BLaER1 treated with 17β-estradiol and CSF1 and Interleukin-3, amounts not matched to agents 10 nM and 100 nM (cell line): ENCODE measurements around the gene TFF2.
A peak's percentile ranks its signal among the peaks of the same experiment; 100 is the strongest.

Experiments used
- H3K27ac ChIP-seq, 11 experiments: shearing (Covaris generic); formaldehyde crosslinking; 2 replicates each; pipeline ENCODE4 v1.8.1; 2022
- H3K27me3 ChIP-seq, 11 experiments: shearing (Covaris generic); formaldehyde crosslinking; 2 replicates each; pipeline ENCODE4 v1.8.1; 2022
- H3K36me3 ChIP-seq, 11 experiments: shearing (Covaris generic); formaldehyde crosslinking; 2 replicates each; pipeline ENCODE4 v1.8.1; 2022
- H3K4me1 ChIP-seq, 10 experiments: shearing (Covaris generic); formaldehyde crosslinking; 2 replicates each; pipeline ENCODE4 v1.8.1; 2022
- H3K4me2 ChIP-seq, 11 experiments: shearing (Covaris generic); formaldehyde crosslinking; 2 replicates each; pipeline ENCODE4 v1.8.1; 2022
- H3K4me3 ChIP-seq, 10 experiments: shearing (Covaris generic); formaldehyde crosslinking; 2 replicates each; pipeline ENCODE4 v1.8.1; 2022
- H3K9ac ChIP-seq, 11 experiments: shearing (Covaris generic); formaldehyde crosslinking; 2 replicates each; pipeline ENCODE4 v1.8.1; 2022
- H3K9me3 ChIP-seq, 11 experiments: shearing (Covaris generic); formaldehyde crosslinking; replicated peaks in 1 of 11; 2 replicates each; pipeline ENCODE4 v1.8.1; 2022
- H4K20me1 ChIP-seq, 11 experiments: shearing (Covaris generic); formaldehyde crosslinking; 2 replicates each; pipeline ENCODE4 v1.8.1; 2022
- Cebpa-rat ChIP-seq, 11 experiments: shearing (Covaris generic); IDR thresholded peaks; 2 replicates each; pipeline ENCODE4 v1.8.1; 2022

Gene TFF2

DNA sequence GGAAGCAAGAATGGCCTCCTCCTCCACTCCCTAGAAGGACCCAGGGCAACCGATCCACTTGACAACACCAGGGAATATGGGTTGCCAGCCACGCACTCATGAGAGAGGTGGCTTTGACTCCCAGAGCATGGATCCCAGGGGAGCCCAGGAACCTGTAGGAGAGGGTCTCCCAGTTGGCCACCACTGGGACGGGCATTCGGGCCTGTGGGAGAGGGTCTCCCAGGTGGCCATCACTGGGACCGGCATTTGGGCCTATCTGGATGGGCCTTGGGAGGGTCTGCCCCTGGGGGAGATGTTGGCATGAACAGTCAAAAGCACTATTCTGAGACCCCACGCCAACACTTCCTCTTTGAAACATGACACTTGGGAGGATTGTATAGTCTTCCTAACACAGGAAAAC is 15.0 kb upstream of the TFF2 start:
- TF ChIP-seq Cebpa-rat (IDR thresholded peaks at IDR 0.05): no peak
- Histone ChIP-seq H4K20me1 (no peaks in the 10 kb centered on the region; a peak in 1 of 22 replicates), H3K9me3 (no peaks in the 10 kb centered on the region), H3K9ac (no peak overlapping the region), H3K27ac (no peak overlapping the region), H3K4me2 (peak overlapping the region in 10 of 11 experiments; percentile 5 to 83 (median 65); a peak in 19 of 22 replicates), H3K4me1 (peaks cover 0 to 77% (median 57%) of the 10 kb centered on the region in 10 experiments; a peak in 16 of 20 replicates), H3K4me3 (no peak overlapping the region), H3K36me3 (no peaks in the 10 kb centered on the region), H3K27me3 (0 out of 22 replicates have a peak, but pooled peaks cover 0 to 3% (median 0%) of the 10 kb centered on the region in 11 experiments)

DNA sequence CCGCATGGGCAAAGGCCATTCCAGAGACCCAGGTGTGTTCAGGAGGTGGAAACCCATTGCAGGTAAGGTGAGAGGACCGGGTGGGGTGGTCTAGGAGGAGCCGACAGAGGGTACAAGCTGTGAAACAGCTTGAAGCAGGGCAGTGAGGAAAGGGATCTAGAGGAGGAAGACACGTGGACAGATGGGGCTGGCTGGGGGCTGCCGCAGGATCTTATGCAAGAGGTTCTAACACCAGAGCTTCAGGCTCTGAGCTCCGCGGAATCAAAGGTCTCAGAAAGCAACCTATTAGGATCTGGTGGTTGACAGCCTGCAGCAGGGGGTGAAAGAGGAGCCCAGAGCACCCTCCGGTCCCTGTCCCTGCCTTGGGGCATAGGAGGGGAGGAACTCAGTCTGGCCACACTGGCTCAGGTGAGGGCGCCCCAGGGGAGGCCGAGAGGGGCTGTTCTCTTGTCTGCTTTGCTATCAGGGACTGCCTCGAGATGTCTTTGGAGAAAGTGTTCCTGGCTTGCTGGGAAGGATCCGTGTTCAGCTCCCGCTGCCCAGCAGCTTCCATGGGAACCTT is 13.6 kb upstream of the TFF2 start:
- TF ChIP-seq Cebpa-rat (IDR thresholded peaks at IDR 0.05): no peak; a peak in 1 of 22 replicates
- H3K4me2 ChIP-seq: peak overlapping the region in 8 of 11 experiments; percentile 6 to 61 (median 48); a peak in 13 of 22 replicates
- H3K27me3 ChIP-seq: 0 out of 22 replicates have a peak, but pooled peaks cover 0 to 3% (median 0%) of the 10 kb centered on the region in 11 experiments
- H3K4me1 ChIP-seq: peaks cover 0 to 63% (median 44%) of the 10 kb centered on the region in 10 experiments; a peak in 16 of 20 replicates
- peaks cover 6 to 13% (median 9%) of the 10 kb centered on the region in 11 experiments; a peak in 20 of 22 replicates for H3K9me3 ChIP-seq
- no peak overlapping the region for H3K9ac ChIP-seq
- H3K27ac ChIP-seq: no peak overlapping the region
- H3K36me3 ChIP-seq: no peaks in the 10 kb centered on the region
- H4K20me1 ChIP-seq: no peaks in the 10 kb centered on the region; a peak in 1 of 22 replicates
- H3K4me3 ChIP-seq: no peak overlapping the region

DNA sequence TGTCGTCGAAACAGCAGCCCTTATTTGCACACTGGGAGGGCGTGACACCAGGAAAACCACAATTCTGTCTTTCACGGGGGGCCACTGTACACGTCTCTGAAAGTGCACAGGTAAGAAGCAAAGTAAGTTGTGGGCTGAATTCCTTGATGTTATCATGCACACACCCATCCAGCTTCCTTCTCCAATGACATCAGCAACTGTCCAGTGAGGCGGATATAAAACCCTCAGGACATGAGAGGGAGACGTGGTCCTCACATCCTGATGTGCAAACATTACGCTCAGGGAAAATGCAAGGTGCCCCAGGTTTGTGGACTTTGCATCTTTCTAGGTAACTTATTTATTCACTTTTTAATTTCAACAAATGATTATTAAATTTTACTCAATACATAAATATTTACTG is 12.5 kb upstream of the TFF2 start:
- TF ChIP-seq Cebpa-rat (IDR thresholded peaks at IDR 0.05): no peak
- Histone ChIP-seq H4K20me1 (no peaks in the 10 kb centered on the region; a peak in 1 of 22 replicates), H3K27ac (no peak overlapping the region), H3K27me3 (0 out of 22 replicates have a peak, but pooled peaks cover 0 to 3% (median 0%) of the 10 kb centered on the region in 11 experiments), H3K4me1 (peaks cover 0 to 62% (median 43%) of the 10 kb centered on the region in 10 experiments; a peak in 16 of 20 replicates), H3K36me3 (no peaks in the 10 kb centered on the region), H3K9me3 (peaks cover 6 to 13% (median 9%) of the 10 kb centered on the region in 11 experiments; a peak in 20 of 22 replicates), H3K4me2 (peak overlapping the region in 9 of 11 experiments; percentile 17 to 67 (median 46); a peak in 16 of 22 replicates), H3K4me3 (no peak overlapping the region), H3K9ac (no peak overlapping the region)

DNA sequence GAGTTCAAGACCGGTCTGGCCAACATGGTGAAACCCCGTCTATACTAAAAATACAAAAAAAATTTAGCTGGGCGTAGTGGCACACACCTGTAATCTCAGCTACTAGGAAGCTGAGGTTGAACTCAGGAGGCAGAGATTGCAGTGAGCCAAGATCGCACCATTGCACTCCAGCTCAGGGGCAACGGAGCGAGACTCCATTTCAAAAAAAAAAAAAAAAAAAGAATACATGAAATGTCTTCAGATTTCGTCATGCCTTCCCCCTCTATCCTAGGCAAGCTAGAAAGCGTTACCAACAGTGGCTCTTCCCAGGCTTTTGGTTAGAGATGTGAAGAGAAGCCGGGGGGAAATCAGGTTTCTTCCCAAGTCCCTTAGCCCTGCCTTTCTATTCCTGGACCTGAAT is 11.9 kb upstream of the TFF2 start:
- Histone ChIP-seq H3K27ac (no peak overlapping the region), H3K9ac (no peak overlapping the region), H3K4me1 (peaks cover 0 to 59% (median 43%) of the 10 kb centered on the region in 10 experiments; a peak in 16 of 20 replicates), H3K9me3 (peaks cover 6 to 13% (median 9%) of the 10 kb centered on the region in 11 experiments; a peak in 20 of 22 replicates), H3K4me2 (peak overlapping the region in 9 of 11 experiments; percentile 17 to 67 (median 46); a peak in 17 of 22 replicates), H4K20me1 (no peaks in the 10 kb centered on the region; a peak in 1 of 22 replicates), H3K27me3 (0 out of 22 replicates have a peak, but pooled peaks cover 0 to 3% (median 0%) of the 10 kb centered on the region in 11 experiments), H3K36me3 (no peaks in the 10 kb centered on the region), H3K4me3 (no peak overlapping the region)
- peak in 2 of 11 experiments; percentile 19 to 69; a peak in 1 of 22 replicates for TF ChIP-seq Cebpa-rat (IDR thresholded peaks at IDR 0.05)

DNA sequence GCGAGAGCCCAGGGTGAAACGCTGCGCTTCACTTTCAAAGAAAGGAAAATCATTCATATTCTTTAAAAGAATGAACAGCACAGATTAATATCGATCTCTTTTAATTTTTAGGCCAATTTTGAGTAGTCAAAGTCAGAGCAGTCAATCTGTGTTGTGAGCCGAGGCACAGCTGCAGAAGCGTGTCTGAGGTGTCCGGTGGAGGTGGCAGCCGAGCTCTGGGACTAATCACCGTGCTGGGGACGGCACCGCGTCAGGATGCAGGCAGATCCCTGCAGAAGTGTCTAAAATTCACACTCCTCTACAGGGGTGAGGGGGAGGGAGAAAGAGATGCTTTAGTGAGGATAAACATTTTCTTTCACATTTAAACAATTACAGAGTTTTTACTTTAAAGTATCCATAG is 11.4 kb upstream of the TFF2 start:
- TF ChIP-seq Cebpa-rat (IDR thresholded peaks at IDR 0.05): no peak
- Histone ChIP-seq H3K9ac (no peak overlapping the region), H3K4me2 (peak overlapping the region in 9 of 11 experiments; percentile 17 to 67 (median 46); a peak in 16 of 22 replicates), H3K27ac (no peak overlapping the region), H3K36me3 (no peaks in the 10 kb centered on the region), H3K27me3 (0 out of 22 replicates have a peak, but pooled peaks cover 0 to 3% (median 0%) of the 10 kb centered on the region in 11 experiments), H4K20me1 (no peaks in the 10 kb centered on the region; a peak in 1 of 22 replicates), H3K4me3 (no peak overlapping the region), H3K9me3 (peaks cover 6 to 18% (median 10%) of the 10 kb centered on the region in 11 experiments; a peak in 20 of 22 replicates), H3K4me1 (peaks cover 0 to 55% (median 43%) of the 10 kb centered on the region in 10 experiments; a peak in 16 of 20 replicates)

DNA sequence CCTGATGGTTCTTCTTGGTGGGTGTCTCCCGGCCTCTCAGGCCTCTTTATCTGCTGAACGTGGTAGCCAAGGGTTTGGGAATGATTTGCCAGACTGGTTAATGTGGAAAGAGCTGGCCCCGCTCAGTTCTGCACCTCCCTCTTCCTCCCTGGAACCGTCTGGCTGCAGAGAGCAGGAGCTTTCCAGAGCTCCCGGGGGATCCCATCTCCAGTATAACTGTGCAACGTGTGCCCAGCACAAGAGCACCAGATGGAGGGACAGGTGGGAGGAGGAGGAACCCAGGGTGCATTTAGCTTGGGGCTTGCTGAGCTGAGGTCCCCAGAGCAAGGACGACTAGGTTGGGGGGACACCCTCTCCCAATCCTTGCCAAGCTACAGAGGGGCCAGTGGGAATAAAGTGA is 10.5 kb upstream of the TFF2 start:
- H3K9ac ChIP-seq: no peak overlapping the region
- H3K4me3 ChIP-seq: no peak overlapping the region
- H3K4me2 ChIP-seq: peak overlapping the region in 3 of 11 experiments; percentile 18 to 64 (median 46); a peak in 4 of 22 replicates
- 0 out of 22 replicates have a peak, but pooled peaks cover 0 to 3% (median 0%) of the 10 kb centered on the region in 11 experiments for H3K27me3 ChIP-seq
- no peaks in the 10 kb centered on the region; a peak in 1 of 22 replicates for H4K20me1 ChIP-seq
- H3K36me3 ChIP-seq: no peaks in the 10 kb centered on the region
- peaks cover 7 to 26% (median 18%) of the 10 kb centered on the region in 11 experiments; a peak in 21 of 22 replicates for H3K9me3 ChIP-seq
- peaks cover 0 to 47% (median 40%) of the 10 kb centered on the region in 10 experiments; a peak in 16 of 20 replicates for H3K4me1 ChIP-seq
- TF ChIP-seq Cebpa-rat (IDR thresholded peaks at IDR 0.05): no peak
- no peak overlapping the region for H3K27ac ChIP-seq

DNA sequence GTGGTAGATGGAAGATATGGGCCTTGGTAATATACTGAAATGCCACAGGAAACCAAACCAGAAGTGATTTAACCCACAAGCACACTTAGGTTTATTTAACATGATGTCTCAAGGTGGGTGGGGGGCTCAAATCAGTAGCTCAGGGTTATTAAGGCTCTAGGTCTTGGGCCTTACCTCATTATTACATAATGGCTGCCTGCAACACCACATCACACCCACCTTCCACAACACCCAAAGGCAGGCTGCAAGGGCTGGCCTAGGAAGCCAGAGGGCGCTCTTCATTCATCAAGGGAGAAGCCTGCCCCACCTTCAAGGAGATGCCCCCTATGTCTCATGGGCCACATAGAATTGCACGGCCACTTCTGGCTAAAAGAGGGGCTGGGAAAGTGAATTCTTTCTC is 9.5 kb upstream of the TFF2 start:
- no peaks in the 10 kb centered on the region for H3K36me3 ChIP-seq
- H3K4me2 ChIP-seq: no peak overlapping the region
- no peak overlapping the region for H3K27ac ChIP-seq
- 0 out of 22 replicates have a peak, but pooled peaks cover 0 to 3% (median 0%) of the 10 kb centered on the region in 11 experiments for H3K27me3 ChIP-seq
- peaks cover 17 to 36% (median 28%) of the 10 kb centered on the region in 11 experiments for H3K9me3 ChIP-seq
- no peak for TF ChIP-seq Cebpa-rat (IDR thresholded peaks at IDR 0.05)
- H3K4me1 ChIP-seq: peaks cover 0 to 37% (median 30%) of the 10 kb centered on the region in 10 experiments; a peak in 15 of 20 replicates
- H3K9ac ChIP-seq: no peak overlapping the region
- no peaks in the 10 kb centered on the region for H4K20me1 ChIP-seq
- H3K4me3 ChIP-seq: no peak overlapping the region

DNA sequence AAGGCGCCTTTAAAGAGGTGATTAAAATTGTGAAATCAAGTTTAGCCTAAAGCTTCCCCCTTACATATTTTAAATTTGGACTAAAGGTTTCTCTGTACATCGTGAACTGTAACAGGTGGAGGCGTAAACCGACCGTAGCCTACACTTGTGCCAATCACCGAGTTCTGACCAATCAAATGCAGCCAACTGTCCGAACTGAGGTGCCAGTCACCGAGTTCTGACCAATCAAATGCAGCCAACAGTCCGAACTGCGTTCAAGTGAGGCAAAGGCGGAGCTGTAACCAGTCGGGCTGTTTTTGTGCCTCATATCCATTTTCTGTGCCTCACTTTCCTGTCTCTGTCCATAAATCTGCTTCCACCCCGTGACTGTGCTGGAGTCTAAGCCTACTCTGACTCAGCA is 8.1 kb upstream of the TFF2 start:
- H3K36me3 ChIP-seq: no peaks in the 10 kb centered on the region
- no peak overlapping the region for H3K9ac ChIP-seq
- TF ChIP-seq Cebpa-rat (IDR thresholded peaks at IDR 0.05): no peak
- H3K4me2 ChIP-seq: no peak overlapping the region
- peaks cover 31 to 49% (median 42%) of the 10 kb centered on the region in 11 experiments for H3K9me3 ChIP-seq
- H3K27ac ChIP-seq: no peak overlapping the region
- peaks cover under 1 to 27% (median 18%) of the 10 kb centered on the region in 10 experiments; a peak in 16 of 20 replicates for H3K4me1 ChIP-seq
- H4K20me1 ChIP-seq: no peaks in the 10 kb centered on the region
- H3K27me3 ChIP-seq: 0 out of 22 replicates have a peak, but pooled peaks cover 0 to 3% (median 0%) of the 10 kb centered on the region in 11 experiments
- H3K4me3 ChIP-seq: no peak overlapping the region

DNA sequence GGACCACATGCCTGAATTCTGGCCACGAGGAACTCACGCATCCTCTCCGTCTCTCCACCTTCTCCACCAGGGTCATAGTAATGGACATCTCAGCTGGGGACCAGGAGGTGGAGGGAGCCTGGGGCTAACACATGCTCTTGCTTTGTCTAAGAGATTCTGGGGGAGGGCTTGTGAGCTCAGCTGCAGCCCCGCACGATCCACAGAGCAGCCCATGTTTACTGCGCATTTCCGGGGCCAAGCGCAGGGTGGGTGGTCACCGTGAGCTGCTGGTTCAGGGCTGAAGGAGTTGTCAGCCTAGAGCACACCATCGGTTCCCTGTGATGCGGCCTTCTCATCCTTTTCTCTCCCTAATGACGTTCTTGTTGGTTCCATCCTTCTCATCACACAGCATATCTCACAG is 7.5 kb upstream of the TFF2 start:
- TF ChIP-seq Cebpa-rat (IDR thresholded peaks at IDR 0.05): no peak
- Histone ChIP-seq H3K36me3 (no peaks in the 10 kb centered on the region), H3K9ac (no peak overlapping the region), H3K27me3 (0 out of 22 replicates have a peak, but pooled peaks cover 0 to 3% (median 0%) of the 10 kb centered on the region in 11 experiments), H4K20me1 (no peaks in the 10 kb centered on the region), H3K4me3 (no peak overlapping the region), H3K27ac (no peak overlapping the region), H3K4me1 (peaks cover 7 to 32% (median 22%) of the 10 kb centered on the region in 10 experiments; a peak in 18 of 20 replicates), H3K9me3 (peaks cover 36 to 55% (median 43%) of the 10 kb centered on the region in 11 experiments), H3K4me2 (no peak overlapping the region)
